ENCODE data around the gene USP12.

DNA sequence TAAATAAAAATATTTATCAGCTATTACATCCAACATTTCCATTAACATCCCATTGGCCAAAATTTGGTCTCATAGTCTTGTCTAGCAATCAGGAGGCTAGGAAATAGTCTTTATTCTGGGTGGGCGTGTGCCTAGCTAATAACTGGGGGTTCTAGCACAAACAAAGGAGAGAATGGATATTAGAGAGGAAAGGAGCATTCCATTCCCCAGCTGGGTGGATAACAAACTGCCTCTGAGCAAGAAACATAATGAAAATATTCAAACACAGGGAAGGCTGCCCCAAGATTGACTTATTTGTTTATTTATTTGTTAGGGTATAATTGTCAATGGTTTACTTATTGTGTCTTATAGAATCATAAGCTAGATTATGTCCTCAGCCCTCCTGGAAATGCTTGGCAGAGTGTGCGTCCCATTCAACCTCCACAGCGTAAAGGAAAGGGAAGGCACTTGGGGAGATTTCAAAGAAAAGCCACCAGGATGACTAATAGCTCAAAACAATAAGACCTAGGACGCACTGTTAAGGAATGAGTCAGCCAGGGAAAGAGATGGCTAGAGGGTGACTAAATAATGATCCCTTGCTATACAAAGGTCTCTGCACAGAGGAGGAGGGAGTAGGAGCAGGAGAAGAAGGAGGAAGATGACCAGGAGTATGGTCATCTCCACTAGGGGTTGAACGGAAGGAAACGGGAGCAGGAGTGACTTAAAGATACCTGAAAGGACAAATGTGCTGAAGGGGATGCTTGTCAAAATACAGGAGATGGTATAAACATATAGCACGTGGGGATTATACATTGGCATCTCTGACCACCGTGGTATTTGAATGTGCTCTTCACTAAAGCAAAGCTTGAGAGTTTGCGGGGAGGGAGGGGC lies 23.5 kb upstream of the USP12 start:
- no peak for TF ChIP-seq GATA3 (IDR thresholded peaks at IDR 0.05; ENCODE audit: low read depth, low read length)
- no peak for TF ChIP-seq GATA2 (IDR thresholded peaks at IDR 0.05; ENCODE audit: low read depth, low read length)
